BLaER1 treated with 17β-estradiol and CSF1 and Interleukin-3, amounts not matched to agents 10 nM and 100 nM (cell line): ENCODE results near the gene SUSD2.
"Not testable (repeated sequence)": the region's sequence is repeated elsewhere in the genome, so short reads cannot be mapped to it uniquely, and the experiment has no call there.

Source experiments
- H3K27ac ChIP-seq, 11 experiments: shearing (Covaris generic); formaldehyde crosslinking; 2 replicates each; pipeline ENCODE4 v1.8.1; 2022
- H3K27me3 ChIP-seq, 11 experiments: shearing (Covaris generic); formaldehyde crosslinking; 2 replicates each; pipeline ENCODE4 v1.8.1; 2022
- H3K36me3 ChIP-seq, 11 experiments: shearing (Covaris generic); formaldehyde crosslinking; 2 replicates each; pipeline ENCODE4 v1.8.1; 2022
- H3K4me1 ChIP-seq, 10 experiments: shearing (Covaris generic); formaldehyde crosslinking; 2 replicates each; pipeline ENCODE4 v1.8.1; 2022
- H3K4me2 ChIP-seq, 11 experiments: shearing (Covaris generic); formaldehyde crosslinking; 2 replicates each; pipeline ENCODE4 v1.8.1; 2022
- H3K4me3 ChIP-seq, 10 experiments: shearing (Covaris generic); formaldehyde crosslinking; 2 replicates each; pipeline ENCODE4 v1.8.1; 2022
- H3K9ac ChIP-seq, 11 experiments: shearing (Covaris generic); formaldehyde crosslinking; 2 replicates each; pipeline ENCODE4 v1.8.1; 2022
- H3K9me3 ChIP-seq, 11 experiments: shearing (Covaris generic); formaldehyde crosslinking; replicated peaks in 1 of 11; 2 replicates each; pipeline ENCODE4 v1.8.1; 2022
- H4K20me1 ChIP-seq, 11 experiments: shearing (Covaris generic); formaldehyde crosslinking; 2 replicates each; pipeline ENCODE4 v1.8.1; 2022
- Cebpa-rat ChIP-seq, 11 experiments: shearing (Covaris generic); IDR thresholded peaks; 2 replicates each; pipeline ENCODE4 v1.8.1; 2022

The SUSD2 gene

GRCh38 chr22:24230911-24231656 is 49.8 kb downstream of the SUSD2 start:
- Histone ChIP-seq H4K20me1 (peaks cover 0 to 40% (median 0%) of the 10 kb centered on the region in 11 experiments; a peak in 5 of 22 replicates), H3K9ac (no peak overlapping the region), H3K36me3 (peaks cover 0 to 94% (median 0%) of the 10 kb centered on the region in 11 experiments; a peak in 10 of 22 replicates), H3K4me2 (no peak overlapping the region), H3K27ac (no peak overlapping the region), H3K4me1 (peaks cover under 1 to 17% (median 10%) of the 10 kb centered on the region in 10 experiments; a peak in 13 of 20 replicates), H3K9me3 (peaks cover 0 to 15% (median 0%) of the 10 kb centered on the region in 11 experiments; a peak in 6 of 22 replicates), H3K27me3 (no peaks in the 10 kb centered on the region), H3K4me3 (no peak overlapping the region)
- no peak for TF ChIP-seq Cebpa-rat (IDR thresholded peaks at IDR 0.05)

GRCh38 chr22:24231706-24232105 is 50.4 kb downstream of the SUSD2 start:
- Histone ChIP-seq H3K4me2 (no peak overlapping the region), H3K27ac (no peak overlapping the region; a peak in 1 of 22 replicates), H3K9ac (no peak overlapping the region; a peak in 1 of 22 replicates), H3K4me1 (peaks cover 3 to 20% (median 10%) of the 10 kb centered on the region in 10 experiments; a peak in 16 of 20 replicates), H3K4me3 (no peak overlapping the region), H3K9me3 (peaks cover 0 to 9% (median 0%) of the 10 kb centered on the region in 11 experiments; a peak in 3 of 22 replicates), H3K36me3 (peaks cover 0 to 91% (median 0%) of the 10 kb centered on the region in 11 experiments; a peak in 9 of 22 replicates), H4K20me1 (peaks cover 0 to 42% (median 0%) of the 10 kb centered on the region in 11 experiments; a peak in 5 of 22 replicates), H3K27me3 (no peaks in the 10 kb centered on the region)
- no peak for TF ChIP-seq Cebpa-rat (IDR thresholded peaks at IDR 0.05)

GRCh38 chr22:24232124-24232523 is 50.8 kb downstream of the SUSD2 start:
- H3K9me3 ChIP-seq, result peaks cover 0 to 5% (median 0%) of the 10 kb centered on the region in 11 experiments; a peak in 1 of 22 replicates
- peaks cover 0 to 91% (median 0%) of the 10 kb centered on the region in 11 experiments; a peak in 9 of 22 replicates for H3K36me3 ChIP-seq
- no peak overlapping the region for H3K9ac ChIP-seq
- TF ChIP-seq Cebpa-rat (IDR thresholded peaks at IDR 0.05), result no peak
- peaks cover 3 to 24% (median 11%) of the 10 kb centered on the region in 10 experiments; a peak in 16 of 20 replicates for H3K4me1 ChIP-seq
- no peak overlapping the region for H3K4me2 ChIP-seq
- H4K20me1 ChIP-seq, result peaks cover 0 to 42% (median 0%) of the 10 kb centered on the region in 11 experiments; a peak in 5 of 22 replicates
- no peaks in the 10 kb centered on the region for H3K27me3 ChIP-seq
- peak overlapping the region in 2 of 11 experiments; percentile 14 to 26; a peak in 3 of 22 replicates for H3K27ac ChIP-seq
- no peak overlapping the region for H3K4me3 ChIP-seq

- H3K27me3 ChIP-seq, result no peaks in the 10 kb centered on the region
- no peak overlapping the region for H3K4me2 ChIP-seq
- H3K9ac ChIP-seq, result no peak overlapping the region
- peak overlapping the region in 2 of 11 experiments; percentile 14 to 26; a peak in 2 of 22 replicates for H3K27ac ChIP-seq
- H3K9me3 ChIP-seq, result peaks cover 0 to under 1% (median 0%) of the 10 kb centered on the region in 11 experiments; a peak in 1 of 22 replicates
- no peak for TF ChIP-seq Cebpa-rat (IDR thresholded peaks at IDR 0.05)
- peaks cover 0 to 89% (median 0%) of the 10 kb centered on the region in 11 experiments; a peak in 9 of 22 replicates for H3K36me3 ChIP-seq
- H3K4me1 ChIP-seq, result peaks cover 3 to 25% (median 12%) of the 10 kb centered on the region in 10 experiments; a peak in 16 of 20 replicates
- H3K4me3 ChIP-seq, result no peak overlapping the region
- peaks cover 0 to 42% (median 0%) of the 10 kb centered on the region in 11 experiments; a peak in 5 of 22 replicates for H4K20me1 ChIP-seq
Observed at GRCh38 chr22:24232725-24233124, 51.4 kb downstream of the SUSD2 start.

GRCh38 chr22:24233235-24233634 is 51.9 kb downstream of the SUSD2 start:
- H3K4me3 ChIP-seq, result no peak overlapping the region
- no peaks in the 10 kb centered on the region; a peak in 1 of 22 replicates for H3K9me3 ChIP-seq
- H3K27me3 ChIP-seq, result no peaks in the 10 kb centered on the region
- TF ChIP-seq Cebpa-rat (IDR thresholded peaks at IDR 0.05), result no peak
- H3K4me1 ChIP-seq, result peaks cover 3 to 30% (median 14%) of the 10 kb centered on the region in 10 experiments; a peak in 16 of 20 replicates
- no peak overlapping the region for H3K4me2 ChIP-seq
- no peak overlapping the region for H3K27ac ChIP-seq
- peaks cover 0 to 42% (median 0%) of the 10 kb centered on the region in 11 experiments; a peak in 5 of 22 replicates for H4K20me1 ChIP-seq
- H3K36me3 ChIP-seq, result peaks cover 0 to 84% (median 0%) of the 10 kb centered on the region in 11 experiments; a peak in 9 of 22 replicates
- H3K9ac ChIP-seq, result no peak overlapping the region

- Histone ChIP-seq H3K4me2 (0 out of 22 replicates have a peak overlapping the region, but pooled peaks of 1 of the 11 experiments have one; percentile 20), H3K27ac (no peak overlapping the region), H3K9me3 (no peaks in the 10 kb centered on the region), H3K4me1 (peaks cover 3 to 32% (median 15%) of the 10 kb centered on the region in 10 experiments; a peak in 16 of 20 replicates), H3K36me3 (peaks cover 0 to 80% (median 0%) of the 10 kb centered on the region in 11 experiments; a peak in 9 of 22 replicates), H3K9ac (no peak overlapping the region), H3K4me3 (no peak overlapping the region), H4K20me1 (peaks cover 0 to 42% (median 0%) of the 10 kb centered on the region in 11 experiments; a peak in 5 of 22 replicates), H3K27me3 (no peaks in the 10 kb centered on the region)
- TF ChIP-seq Cebpa-rat (IDR thresholded peaks at IDR 0.05), result no peak
Observed at GRCh38 chr22:24233816-24234215, 52.5 kb downstream of the SUSD2 start.

- no peaks in the 10 kb centered on the region for H3K27me3 ChIP-seq
- H3K4me1 ChIP-seq, result peaks cover 3 to 39% (median 21%) of the 10 kb centered on the region in 10 experiments; a peak in 16 of 20 replicates
- no peak overlapping the region for H3K27ac ChIP-seq
- H3K4me3 ChIP-seq, result no peak overlapping the region
- no peak for TF ChIP-seq Cebpa-rat (IDR thresholded peaks at IDR 0.05)
- H3K9me3 ChIP-seq, result no peaks in the 10 kb centered on the region
- H3K9ac ChIP-seq, result no peak overlapping the region
- H3K36me3 ChIP-seq, result peaks cover 0 to 68% (median 0%) of the 10 kb centered on the region in 11 experiments; a peak in 9 of 22 replicates
- peak overlapping the region in 7 of 11 experiments; percentile 7 to 40 (median 29); a peak in 9 of 22 replicates for H3K4me2 ChIP-seq
- peaks cover 0 to 42% (median 0%) of the 10 kb centered on the region in 11 experiments; a peak in 5 of 22 replicates for H4K20me1 ChIP-seq
Observed at GRCh38 chr22:24235315-24235714, 54.0 kb downstream of the SUSD2 start.

- H3K36me3 ChIP-seq, result peaks cover 0 to 59% (median 0%) of the 10 kb centered on the region in 11 experiments; a peak in 9 of 22 replicates
- no peaks in the 10 kb centered on the region for H3K9me3 ChIP-seq
- H3K4me1 ChIP-seq, result peaks cover 3 to 52% (median 34%) of the 10 kb centered on the region in 10 experiments; a peak in 17 of 20 replicates
- peak overlapping the region in 4 of 11 experiments; percentile 19 to 44 (median 30); a peak in 3 of 22 replicates for H3K4me2 ChIP-seq
- H3K27me3 ChIP-seq, result no peaks in the 10 kb centered on the region
- no peak overlapping the region for H3K4me3 ChIP-seq
- H3K27ac ChIP-seq, result no peak overlapping the region
- H4K20me1 ChIP-seq, result peaks cover 0 to 38% (median 0%) of the 10 kb centered on the region in 11 experiments; a peak in 5 of 22 replicates
- peak overlapping the region in 2 of 11 experiments; percentile 19 to 22; a peak in 1 of 22 replicates for H3K9ac ChIP-seq
- no peak for TF ChIP-seq Cebpa-rat (IDR thresholded peaks at IDR 0.05)
Observed at GRCh38 chr22:24236656-24237055, 55.4 kb downstream of the SUSD2 start.

- not testable (repeated sequence) for H3K9me3 ChIP-seq, H3K27me3 ChIP-seq, H3K27ac ChIP-seq, H3K4me3 ChIP-seq, H3K9ac ChIP-seq
- H3K4me1 ChIP-seq, result peaks cover 17 to 67% (median 49%) of the 10 kb centered on the region in 10 experiments
- peak overlapping the region in 3 of 11 experiments; percentile 24 to 26 (median 26); a peak in 3 of 22 replicates for H3K4me2 ChIP-seq
- H3K36me3 ChIP-seq, result peaks cover 0 to 49% (median 0%) of the 10 kb centered on the region in 11 experiments; a peak in 9 of 22 replicates
- H4K20me1 ChIP-seq, result peaks cover 0 to 29% (median 0%) of the 10 kb centered on the region in 11 experiments; a peak in 5 of 22 replicates
Observed at GRCh38 chr22:24238101-24238694, 56.9 kb downstream of the SUSD2 start.
